HCT116 (cell line): ENCODE measurements around the gene PRM2. TPM values are rescaled to one million over a fixed set of nuclear protein-coding genes. Genes with fewer than 3 reads are reported as not detected.

Source experiments
- microRNA-seq: library from miRNA; unstranded; fragments of <30 nt; microRNA quantifications from one replicate; pipeline ENCODE4, GENCODE V29; 2016; ENCODE audit warnings: borderline number of aligned reads
- total RNA-seq: library from RNA; stranded (reverse); gene quantifications from one replicate; pipeline ENCODE4 v1.2.1, GENCODE V29; 2021; ENCODE audit not compliant: unreplicated experiment

Gene PRM2
- total RNA-seq, 1 experiment from 2014 or later: not detected

Small RNA genes within 50 kb of the gene (microRNA-seq; reads per million reads assigned to microRNA genes)
- gene MIR548H2: not detected

Other genes starting within 250 kb of the PRM2 start
- 4.9 TPM for gene SOCS1, start 20.3 kb downstream of the PRM2 start, total RNA-seq
- not detected for gene TNP2, start 7.2 kb downstream of the PRM2 start, total RNA-seq
- not detected for gene PRM3, start 2.9 kb downstream of the PRM2 start, total RNA-seq
- not detected for gene PRM1, start 4.8 kb upstream of the PRM2 start, total RNA-seq
- 19.9 TPM for gene RMI2, start 69.0 kb upstream of the PRM2 start, total RNA-seq